ENCODE data around the gene SLC1A6. TPM values are rescaled to one million over a fixed set of nuclear protein-coding genes. Genes with fewer than 3 reads are reported as not detected.

Gene SLC1A6
- total and polyA plus RNA-seq, 9 of the 15 experiments (the other 6 are each of a cell fraction or from before 2014, with no cell fraction given) = not detected

DNA sequence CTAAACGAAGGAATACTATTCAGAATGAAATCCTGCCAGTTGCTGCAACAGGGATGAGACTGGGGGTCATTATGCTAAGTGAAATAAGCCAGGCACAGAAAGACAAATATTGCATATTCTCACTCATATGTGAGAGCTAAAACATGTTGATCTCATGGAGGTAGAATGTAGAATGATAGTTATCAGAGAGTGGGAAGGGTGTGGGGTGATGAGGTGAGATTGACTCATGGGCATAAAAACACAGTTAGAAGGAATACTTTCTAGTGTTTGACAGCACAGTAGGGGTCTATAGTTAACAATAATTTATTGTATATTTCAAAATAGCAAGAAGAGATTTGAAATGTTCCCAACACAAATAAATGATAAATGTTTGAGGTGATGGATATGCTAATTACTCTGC, 46.2 kb downstream of the SLC1A6 start:
- 0% methylated on average over 1 of the region's 1 CpG for WGBS (ENCODE audit: insufficient coverage, low coverage, missing lambda C conversion rate)
- POLR2A ChIA-PET = interaction anchor here (0.6 kb wide), 1 partner anchor 219 kb away, joined by 3 read pairs; no protein-coding TSS in a partner anchor
- no peaks in the 10 kb centered on the region for H3K79me2 ChIP-seq (ENCODE audit: control insufficient read depth, insufficient read depth, low read length)
- intact Hi-C loops (cut with micrococcal nuclease) (no loop called here), in situ Hi-C loops (cut with MboI) (no loop called here)
- H3K4me1 ChIP-seq (replicated peaks in 1 of 2; ENCODE audit: control insufficient read depth in 2 of 2, insufficient read depth in 2 of 2, low read length in 2 of 2) = no peaks in the 10 kb centered on the region
- no peak for FAIRE-seq
- no peak overlapping the region for H3K4me2 ChIP-seq (ENCODE audit: insufficient read depth, low read length)
- no peaks in the 10 kb centered on the region for H4K20me1 ChIP-seq (replicated peaks; ENCODE audit: control insufficient read depth, insufficient read depth, low read length)
- no peaks in the 10 kb centered on the region for H3K9me3 ChIP-seq (replicated peaks; ENCODE audit: control insufficient read depth, insufficient read depth, low read depth, low read length)
- no peaks in the 10 kb centered on the region for H3K27me3 ChIP-seq (ENCODE audit: control insufficient read depth in 2 of 2, insufficient read depth in 2 of 2, low read length in 2 of 2)
- H3K4me3 ChIP-seq = no peak overlapping the region
- H3K36me3 ChIP-seq (ENCODE audit: control insufficient read depth, insufficient read depth, low read length) = no peaks in the 10 kb centered on the region
- H3K9me1 ChIP-seq (ENCODE audit: control insufficient read depth, insufficient read depth, low read length) = no peaks in the 10 kb centered on the region
- TF ChIP-seq, protein P1, sequence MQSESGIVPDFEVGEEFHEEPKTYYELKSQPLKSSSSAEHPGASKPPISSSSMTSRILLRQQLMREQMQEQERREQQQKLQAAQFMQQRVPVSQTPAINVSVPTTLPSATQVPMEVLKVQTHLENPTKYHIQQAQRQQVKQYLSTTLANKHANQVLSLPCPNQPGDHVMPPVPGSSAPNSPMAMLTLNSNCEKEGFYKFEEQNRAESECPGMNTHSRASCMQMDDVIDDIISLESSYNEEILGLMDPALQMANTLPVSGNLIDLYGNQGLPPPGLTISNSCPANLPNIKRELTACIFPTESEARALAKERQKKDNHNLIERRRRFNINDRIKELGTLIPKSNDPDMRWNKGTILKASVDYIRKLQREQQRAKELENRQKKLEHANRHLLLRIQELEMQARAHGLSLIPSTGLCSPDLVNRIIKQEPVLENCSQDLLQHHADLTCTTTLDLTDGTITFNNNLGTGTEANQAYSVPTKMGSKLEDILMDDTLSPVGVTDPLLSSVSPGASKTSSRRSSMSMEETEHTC (IDR thresholded peaks at IDR 0.05) = no peak
- CTCF ChIA-PET (ENCODE audit: low intra/inter-chr PET ratio) = no interaction called here
- no peak overlapping the region for H3K9ac ChIP-seq (ENCODE audit: insufficient read depth in 1 of 2, low read depth in 2 of 2, low read length in 2 of 2)
- H3K27ac ChIP-seq (ENCODE audit: extremely low read depth, low read depth, low read length) = no peak overlapping the region
- no TSS peak for BruUV-seq (replicated peaks)
- ATAC-seq = no peak
- no peak for DNase-seq (ENCODE audit: extremely low read depth in 1 of 4, low spot score in 3 of 4)
- H2AFZ ChIP-seq (ENCODE audit: low read depth, low read length) = no peak overlapping the region

DNA sequence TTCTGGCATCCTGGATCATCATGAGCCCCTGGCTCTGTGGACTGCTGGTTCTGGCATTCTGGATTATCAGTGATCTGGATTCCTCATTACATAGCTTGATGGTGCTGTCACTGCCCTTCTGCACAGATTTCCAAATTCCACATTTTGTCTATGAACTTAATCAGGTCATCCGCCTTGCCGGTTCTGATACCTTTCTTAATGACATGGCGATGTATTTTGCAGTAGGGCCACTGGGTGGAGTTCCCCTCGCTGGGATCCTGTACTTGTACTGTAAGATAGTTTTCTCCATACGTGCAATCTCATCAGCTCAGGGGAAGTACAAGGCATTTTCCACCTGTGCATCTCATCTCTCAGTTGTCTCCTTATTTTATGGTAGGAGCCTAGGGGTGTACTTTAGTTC, 62.8 kb downstream of the SLC1A6 start:
- H3K27ac ChIP-seq (ENCODE audit: extremely low read depth, low read depth, low read length) = no peak overlapping the region
- H3K79me2 ChIP-seq (ENCODE audit: control insufficient read depth, insufficient read depth, low read length) = no peaks in the 10 kb centered on the region
- no peak overlapping the region for H2AFZ ChIP-seq (ENCODE audit: low read depth, low read length)
- H3K27me3 ChIP-seq (ENCODE audit: control insufficient read depth in 2 of 2, insufficient read depth in 2 of 2, low read length in 2 of 2) = peaks cover 2 to 13% of the 10 kb centered on the region in 2 experiments; a peak in 4 of 5 replicates
- WGBS (ENCODE audit: insufficient coverage, low coverage, missing lambda C conversion rate) = 1% methylated on average over 5 of the region's 5 CpGs
- intact Hi-C loops (cut with micrococcal nuclease) (no loop called here), in situ Hi-C loops (cut with MboI) (no loop called here)
- H3K4me3 ChIP-seq = no peak overlapping the region
- no peaks in the 10 kb centered on the region for H3K9me1 ChIP-seq (ENCODE audit: control insufficient read depth, insufficient read depth, low read length)
- BruUV-seq (replicated peaks) = no TSS peak
- no peak for ATAC-seq
- no peaks in the 10 kb centered on the region for H3K9me3 ChIP-seq (replicated peaks; ENCODE audit: control insufficient read depth, insufficient read depth, low read depth, low read length)
- H3K36me3 ChIP-seq (ENCODE audit: control insufficient read depth, insufficient read depth, low read length) = no peaks in the 10 kb centered on the region
- no peak for DNase-seq (ENCODE audit: extremely low read depth in 1 of 4, low spot score in 3 of 4)
- no peak for FAIRE-seq
- no peaks in the 10 kb centered on the region for H3K4me1 ChIP-seq (replicated peaks in 1 of 2; ENCODE audit: control insufficient read depth in 2 of 2, insufficient read depth in 2 of 2, low read length in 2 of 2)
- H3K4me2 ChIP-seq (ENCODE audit: insufficient read depth, low read length) = no peak overlapping the region
- H4K20me1 ChIP-seq (replicated peaks; ENCODE audit: control insufficient read depth, insufficient read depth, low read length) = no peaks in the 10 kb centered on the region
- ChIA-PET CTCF (ENCODE audit: low intra/inter-chr PET ratio) (no interaction called here), POLR2A (interaction anchor here (0.6 to 0.7 kb wide), 2 partner anchors 70 to 271 kb away, joined by 3 read pairs; no protein-coding TSS in a partner anchor)
- H3K9ac ChIP-seq (ENCODE audit: insufficient read depth in 1 of 2, low read depth in 2 of 2, low read length in 2 of 2) = no peak overlapping the region
- TF ChIP-seq YY1 (IDR thresholded peaks at IDR 0.05; ENCODE audit: borderline replicate concordance in 1 of 3, control insufficient read depth in 1 of 3, extremely low read depth in 1 of 3, insufficient read depth in 3 of 3, insufficient read length in 1 of 3, insufficient replicate concordance in 2 of 3, low read depth in 1 of 3, low read length in 2 of 3) = no peak
- TF ChIP-seq, protein P2, sequence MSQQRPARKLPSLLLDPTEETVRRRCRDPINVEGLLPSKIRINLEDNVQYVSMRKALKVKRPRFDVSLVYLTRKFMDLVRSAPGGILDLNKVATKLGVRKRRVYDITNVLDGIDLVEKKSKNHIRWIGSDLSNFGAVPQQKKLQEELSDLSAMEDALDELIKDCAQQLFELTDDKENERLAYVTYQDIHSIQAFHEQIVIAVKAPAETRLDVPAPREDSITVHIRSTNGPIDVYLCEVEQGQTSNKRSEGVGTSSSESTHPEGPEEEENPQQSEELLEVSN (IDR thresholded peaks at IDR 0.05; ENCODE audit: borderline replicate concordance in 1 of 2, extremely low read depth in 1 of 2, insufficient read depth in 1 of 2, insufficient read length in 1 of 2, low read depth in 1 of 2, low read length in 1 of 2, poor library complexity in 1 of 2, severe bottlenecking in 1 of 2) = no peak
- TF ChIP-seq, protein P3, sequence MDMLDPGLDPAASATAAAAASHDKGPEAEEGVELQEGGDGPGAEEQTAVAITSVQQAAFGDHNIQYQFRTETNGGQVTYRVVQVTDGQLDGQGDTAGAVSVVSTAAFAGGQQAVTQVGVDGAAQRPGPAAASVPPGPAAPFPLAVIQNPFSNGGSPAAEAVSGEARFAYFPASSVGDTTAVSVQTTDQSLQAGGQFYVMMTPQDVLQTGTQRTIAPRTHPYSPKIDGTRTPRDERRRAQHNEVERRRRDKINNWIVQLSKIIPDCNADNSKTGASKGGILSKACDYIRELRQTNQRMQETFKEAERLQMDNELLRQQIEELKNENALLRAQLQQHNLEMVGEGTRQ (CRISPR knock-in tag; IDR thresholded peaks at IDR 0.05) = no peak
- TF ChIP-seq NFE2 (IDR thresholded peaks at IDR 0.05; ENCODE audit: low read depth) = no peak
- no peak for TF ChIP-seq ARNT (IDR thresholded peaks at IDR 0.05)
- no peak for TF ChIP-seq HNRNPL (IDR thresholded peaks at IDR 0.05; ENCODE audit: low read depth, low read length)
- no peak for TF ChIP-seq NR1H2 (CRISPR knock-in tag; IDR thresholded peaks at IDR 0.05)
- TF ChIP-seq ZNF239 (CRISPR knock-in tag; IDR thresholded peaks at IDR 0.05) = no peak
- TF ChIP-seq CHD1 (IDR thresholded peaks at IDR 0.05; ENCODE audit: low read length) = no peak
